Astrocyte of the hippocampus (primary cell): ENCODE results near the gene IGLON5.

ENCODE experiments used
- DNase-seq: peaks from one replicate; pipeline ENCODE4 v3.0.0; 2011; ENCODE audit warnings: low read depth, low spot score

The IGLON5 gene

GRCh38 chr19:51311351-51312257 lies at the start of gene IGLON5:
TSS of gene IGLON5 (plus strand) at chr19:51311644. CDS start at chr19:51311848, 204 bp downstream.
- no peak for DNase-seq

DNA sequence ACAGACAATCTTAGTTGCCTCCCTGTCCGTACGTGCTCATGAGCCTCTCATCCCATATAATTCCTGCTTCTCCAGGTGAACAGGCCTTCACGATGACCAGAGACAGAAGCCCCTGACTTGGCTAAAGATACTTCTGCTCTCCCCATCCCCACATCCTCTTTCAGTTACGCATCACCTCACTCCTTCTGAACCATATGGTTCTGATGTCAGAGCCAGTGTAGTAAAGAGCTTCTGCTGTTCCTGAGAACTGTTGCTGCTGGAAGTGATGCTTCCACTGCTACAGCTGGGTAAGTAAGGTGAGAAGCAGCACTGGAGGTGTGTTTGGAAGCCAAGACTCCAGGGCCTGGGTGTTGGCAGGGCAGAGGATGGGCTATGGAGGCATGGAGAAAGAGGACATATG lies 47.6 kb upstream of the IGLON5 start:
- no peak for DNase-seq

DNA sequence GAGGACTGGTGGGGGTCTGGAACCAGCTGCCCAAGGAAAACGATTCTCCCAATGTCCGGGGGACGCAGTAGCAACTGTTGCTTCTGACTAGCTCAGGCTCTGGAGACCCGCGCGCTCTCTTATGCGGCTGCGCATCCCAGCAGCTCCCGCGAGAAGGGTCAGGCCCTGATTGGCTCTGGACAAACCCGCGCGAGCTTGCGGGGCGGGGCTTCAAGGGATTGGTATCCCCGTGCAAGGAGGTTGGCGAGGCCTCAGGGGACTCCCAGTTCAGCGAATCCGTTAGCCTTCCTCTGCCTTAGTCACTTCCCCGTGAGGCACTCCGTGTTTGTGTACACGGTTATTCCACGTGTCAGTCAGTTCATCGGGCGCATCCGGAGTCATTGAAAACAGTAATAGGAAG lies 40.4 kb upstream of the IGLON5 start:
- no peak for DNase-seq

GRCh38 chr19:51272183-51272810 lies 39.1 kb upstream of the IGLON5 start:
- no peak for DNase-seq

GRCh38 chr19:51274049-51274770 lies 37.2 kb upstream of the IGLON5 start:
- no peak for DNase-seq

DNA sequence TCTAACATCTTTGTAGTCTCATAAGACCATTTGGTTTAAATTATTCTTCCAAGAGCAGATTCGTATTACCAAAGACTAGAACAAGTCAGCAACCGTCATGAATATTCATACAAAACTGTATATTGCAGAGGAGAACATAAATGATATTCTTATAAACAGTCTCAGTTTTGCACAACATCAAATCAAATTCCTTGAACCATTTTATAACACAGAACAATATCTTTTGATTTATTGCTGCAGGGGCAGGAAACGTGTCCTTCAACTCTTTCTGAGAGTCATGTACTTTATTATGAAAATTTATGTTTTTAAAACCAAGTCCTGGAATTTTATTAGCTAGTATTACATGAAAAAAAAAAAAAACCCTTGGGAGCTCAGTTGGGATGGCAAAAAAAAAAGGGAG lies 34.3 kb upstream of the IGLON5 start:
- no peak for DNase-seq

- DNase-seq = no peak
These were observed 29.1 kb upstream of the IGLON5 start for GRCh38 chr19:51282335-51282734.

DNA sequence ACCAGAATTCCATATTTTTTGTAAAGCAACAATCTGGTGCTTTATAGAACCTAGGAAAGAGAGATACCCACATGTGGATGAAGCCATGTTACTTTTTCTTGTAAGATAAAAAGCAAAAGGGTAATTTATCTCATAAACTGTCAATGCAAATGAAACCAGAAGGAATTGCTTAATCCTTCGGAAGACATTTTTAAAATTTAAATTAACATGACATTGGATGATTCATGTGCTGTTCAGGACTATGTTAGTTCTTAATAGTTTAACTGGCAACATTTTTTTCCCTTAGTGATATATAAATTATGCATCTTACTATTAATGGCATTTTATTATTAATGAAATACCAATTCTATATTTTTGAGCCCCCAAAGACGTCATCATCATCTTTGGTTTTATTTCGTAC lies 25.8 kb upstream of the IGLON5 start:
- DNase-seq = no peak

- DNase-seq = no peak
These were observed 21.8 kb upstream of the IGLON5 start for GRCh38 chr19:51289635-51290034.

DNA sequence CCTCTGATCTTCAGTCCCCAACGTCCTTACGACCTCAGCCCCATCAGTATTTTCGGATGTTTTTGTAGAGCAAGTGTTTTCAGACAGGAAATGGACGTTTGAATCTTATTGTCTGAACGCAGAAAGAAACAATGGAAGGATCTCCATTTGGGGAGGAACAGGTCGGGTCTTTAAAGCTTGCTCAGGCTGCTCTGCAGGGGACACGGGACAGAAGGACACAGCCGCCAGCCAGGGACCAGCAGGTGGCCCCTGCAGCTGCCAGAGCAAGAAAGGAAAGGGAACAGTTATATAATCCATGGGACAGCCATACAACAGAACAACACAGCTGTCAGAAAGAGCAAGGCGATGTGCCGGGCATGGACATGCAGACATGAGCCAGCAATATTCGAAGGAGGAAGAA lies 18.5 kb upstream of the IGLON5 start:
- no peak for DNase-seq

DNA sequence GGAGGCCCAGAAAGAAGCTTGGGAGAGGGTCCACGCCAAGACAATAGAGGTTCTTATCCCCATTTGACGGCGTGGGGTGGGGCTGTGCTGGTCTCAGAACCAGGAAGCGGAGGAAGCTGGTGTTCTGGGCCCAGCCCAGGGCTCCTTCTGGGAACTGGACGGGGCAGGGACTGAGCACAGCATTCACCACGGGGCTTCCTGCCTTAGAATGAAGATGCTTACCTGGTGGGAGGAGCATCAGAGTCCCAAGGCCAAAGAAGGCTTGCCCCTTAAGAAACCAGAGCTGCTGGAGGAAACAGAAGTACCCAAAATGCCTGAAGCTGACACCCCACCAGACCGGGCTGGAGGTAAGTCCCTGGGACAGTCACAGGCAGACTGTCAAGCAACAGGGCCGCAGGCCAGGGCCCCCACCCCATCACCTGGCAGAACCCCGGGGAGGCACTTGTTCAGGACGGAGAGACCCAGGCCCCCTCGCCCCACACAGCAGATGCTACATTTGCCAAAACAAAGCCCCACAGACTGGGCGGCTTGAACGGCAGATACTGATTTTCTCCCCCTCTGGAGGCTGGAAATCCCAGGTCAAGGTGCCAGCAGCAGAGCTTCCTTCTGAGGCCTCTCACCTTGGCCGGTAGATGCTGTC lies 17.8 kb upstream of the IGLON5 start:
- no peak for DNase-seq

DNA sequence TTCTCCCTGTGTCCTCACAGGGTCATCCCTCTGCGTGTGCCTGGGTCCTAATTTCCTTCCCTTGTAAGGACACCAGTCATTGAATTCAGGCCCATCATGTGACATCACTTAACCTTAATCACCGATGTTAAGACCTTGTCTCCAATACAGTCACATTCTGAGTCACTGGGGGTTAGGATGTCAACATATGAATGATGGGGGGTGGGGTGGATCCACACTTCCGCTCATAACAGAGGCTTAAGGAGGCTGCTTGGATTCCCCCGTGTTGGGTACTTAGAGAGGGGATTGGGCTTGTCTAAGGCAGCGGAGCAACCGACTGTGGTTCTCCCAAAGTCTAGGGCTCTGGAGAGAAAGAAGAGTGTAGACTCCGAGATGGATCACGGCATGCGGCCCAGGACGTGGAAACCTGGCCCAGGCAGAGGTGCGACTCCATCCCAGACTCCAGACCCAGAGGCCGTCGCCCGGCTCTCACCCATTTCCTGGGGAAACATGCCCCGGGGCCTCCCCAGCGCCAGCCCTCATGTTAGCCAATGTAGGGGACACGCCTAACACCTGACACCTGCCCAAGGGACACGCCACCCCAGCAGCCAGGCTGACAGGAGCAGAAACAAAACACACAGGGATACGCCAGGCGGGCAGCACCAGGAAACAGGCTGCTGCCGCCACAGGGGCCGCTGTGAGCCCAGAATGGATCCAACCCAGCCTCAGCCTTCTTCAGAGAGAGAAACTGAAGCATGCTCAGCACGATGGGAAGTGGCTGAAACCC lies 17.1 kb upstream of the IGLON5 start:
- no peak for DNase-seq

- DNase-seq = no peak
These were observed 16.5 kb upstream of the IGLON5 start for GRCh38 chr19:51294977-51295375.

- no peak for DNase-seq
These were observed 15.9 kb upstream of the IGLON5 start for GRCh38 chr19:51295382-51296126.

- no peak for DNase-seq
These were observed 14.9 kb upstream of the IGLON5 start for GRCh38 chr19:51296336-51297093.

GRCh38 chr19:51297406-51297805 lies 14.0 kb upstream of the IGLON5 start:
- DNase-seq = no peak

- no peak for DNase-seq
These were observed 10.2 kb upstream of the IGLON5 start for GRCh38 chr19:51301266-51301665.

- DNase-seq = no peak
These were observed 6.0 kb upstream of the IGLON5 start for GRCh38 chr19:51305479-51305878.

DNA sequence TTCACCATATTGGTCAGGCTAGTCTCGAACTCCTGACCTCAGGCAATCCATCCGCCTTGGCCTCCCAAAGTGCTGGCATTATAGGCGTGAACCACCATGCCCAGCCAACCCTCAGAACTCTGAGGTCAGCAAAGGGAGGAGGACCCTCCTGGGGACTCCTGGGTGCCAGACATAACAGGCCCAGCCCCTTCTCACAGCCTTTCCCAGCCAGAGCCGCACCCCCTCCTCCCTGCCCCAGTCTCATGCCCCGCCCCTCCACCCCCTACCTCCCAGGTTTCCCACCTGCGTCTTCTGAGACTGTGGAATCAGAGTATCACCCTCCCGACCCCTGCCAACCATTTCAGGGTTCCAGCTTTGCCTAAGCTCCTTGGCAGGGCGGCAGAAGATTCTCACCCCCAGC lies 5.2 kb downstream of the IGLON5 start:
- DNase-seq = no peak

GRCh38 chr19:51317376-51317775 lies 5.9 kb downstream of the IGLON5 start:
- no peak for DNase-seq
